Trophoblast cell (in vitro differentiated cells and primary cell): ENCODE data around the gene EIF4EBP3.

Source experiments
- DNase-seq, 2 donors: peaks; one replicate each; pipeline ENCODE4 v3.0.0-alpha.2; 2016
- H2AFZ ChIP-seq: 2 replicates; pipeline ENCODE4 v1.6.1; 2013; ENCODE audit warnings: low read length, moderate library complexity, mild to moderate bottlenecking; ENCODE audit not compliant: insufficient read depth, poor library complexity
- H2AK5ac ChIP-seq: 2 replicates; pipeline ENCODE4 v1.6.1; 2013; ENCODE audit warnings: mild to moderate bottlenecking, low read length
- H2BK120ac ChIP-seq: 2 replicates; pipeline ENCODE4 v1.6.1; 2013; ENCODE audit warnings: low read length, mild to moderate bottlenecking, moderate library complexity; ENCODE audit not compliant: insufficient read depth, poor library complexity
- H2BK12ac ChIP-seq: 2 replicates; pipeline ENCODE4 v1.6.1; 2013; ENCODE audit warnings: mild to moderate bottlenecking, low read length, moderate library complexity
- H2BK5ac ChIP-seq: 2 replicates; pipeline ENCODE4 v1.6.1; 2013; ENCODE audit warnings: low read length, low read depth, moderate library complexity, mild to moderate bottlenecking; ENCODE audit not compliant: poor library complexity
- H3K14ac ChIP-seq: 2 replicates; pipeline ENCODE4 v1.6.1; 2013; ENCODE audit warnings: mild to moderate bottlenecking, low read length
- H3K18ac ChIP-seq: 2 replicates; pipeline ENCODE4 v1.6.1; 2013; ENCODE audit warnings: mild to moderate bottlenecking, low read length
- H3K23ac ChIP-seq: 2 replicates; pipeline ENCODE4 v1.6.1; 2013; ENCODE audit warnings: low read length
- H3K27ac ChIP-seq: 2 replicates; pipeline ENCODE4 v1.5.1; 2013; ENCODE audit warnings: low read depth, mild to moderate bottlenecking, inconsistent platforms, low read length, moderate library complexity
- H3K27me3 ChIP-seq: 2 replicates; pipeline ENCODE4 v1.6.1; 2013; ENCODE audit warnings: inconsistent platforms, mild to moderate bottlenecking, low read length, moderate library complexity; ENCODE audit not compliant: insufficient read depth
- H3K36me3 ChIP-seq, 2 experiments: 1 replicate in 1 of 2; 2 replicates in 1 of 2; pipeline ENCODE4 v1.6.1; 2013; ENCODE audit warnings: low read length in 2 of 2, mild to moderate bottlenecking in 2 of 2, moderate library complexity in 1 of 2; ENCODE audit not compliant: insufficient read depth in 2 of 2, control insufficient read depth in 1 of 2
- H3K4ac ChIP-seq: 2 replicates; pipeline ENCODE4 v1.6.1; 2013; ENCODE audit warnings: low read depth, mild to moderate bottlenecking, low read length, moderate library complexity
- H3K4me1 ChIP-seq, 2 experiments: 1 replicate in 1 of 2; 2 replicates in 1 of 2; pipeline ENCODE4 v1.6.1; 2013; ENCODE audit warnings: low read length in 2 of 2, mild to moderate bottlenecking in 2 of 2, moderate library complexity in 1 of 2; ENCODE audit not compliant: insufficient read depth in 2 of 2, control insufficient read depth in 1 of 2
- H3K4me2 ChIP-seq: 2 replicates; pipeline ENCODE4 v1.6.1; 2013; ENCODE audit warnings: inconsistent platforms, mild to moderate bottlenecking, low read length, moderate library complexity
- H3K4me3 ChIP-seq: 2 replicates; pipeline ENCODE4 v1.5.1; 2013; ENCODE audit warnings: mild to moderate bottlenecking, low read depth, low read length, inconsistent platforms
- H3K79me1 ChIP-seq: one replicate; pipeline ENCODE4 v1.6.1; 2013; ENCODE audit warnings: low read length
- H3K79me2 ChIP-seq: 2 replicates; pipeline ENCODE4 v1.6.1; 2013; ENCODE audit warnings: low read length, mild to moderate bottlenecking; ENCODE audit not compliant: control insufficient read depth, insufficient read depth, poor library complexity
- H3K9ac ChIP-seq: 2 replicates; pipeline ENCODE4 v1.6.1; 2013; ENCODE audit warnings: mild to moderate bottlenecking, low read length
- H3K9me3 ChIP-seq: 2 replicates; pipeline ENCODE4 v1.6.1; 2013; ENCODE audit warnings: low read depth, mild to moderate bottlenecking, control low read depth, inconsistent platforms, low read length; ENCODE audit not compliant: insufficient read depth
- H4K12ac ChIP-seq: 2 replicates; pipeline ENCODE4 v1.6.1; 2013; ENCODE audit warnings: low read depth, mild to moderate bottlenecking, low read length, moderate library complexity
- H4K8ac ChIP-seq: 2 replicates; pipeline ENCODE4 v1.6.1; 2013; ENCODE audit warnings: low read depth, mild to moderate bottlenecking, low read length, moderate library complexity
- H4K91ac ChIP-seq: one replicate; pipeline ENCODE4 v1.6.1; 2013; ENCODE audit warnings: low read depth, mild to moderate bottlenecking, low read length, moderate library complexity
- WGBS: extraction: QIAGEN DNeasy Blood & Tissue Kit; methylation state at CpG from one replicate; pipeline ENCODE4 v1.1.7; 2013; ENCODE audit warnings: missing lambda C conversion rate; ENCODE audit not compliant: insufficient read length, insufficient coverage; ENCODE audit errors: extremely low coverage; 5-methylcytosine and 5-hydroxymethylcytosine counted together

EIF4EBP3 gene

GRCh38 chr5:140551872-140552271, 4.4 kb downstream of the EIF4EBP3 start:
- Histone ChIP-seq H4K8ac (no peak overlapping the region), H3K79me1 (peaks cover under 1% of the 10 kb centered on the region), H3K4me1 (peaks cover 9 to 17% of the 10 kb centered on the region in 2 experiments), H3K9me3 (no peaks in the 10 kb centered on the region), H3K23ac (no peak overlapping the region), H2AK5ac (no peak overlapping the region), H3K4me3 (no peak overlapping the region), H3K27ac (no peak overlapping the region), H3K14ac (no peak overlapping the region), H4K91ac (no peak overlapping the region), H3K9ac (no peak overlapping the region), H3K4me2 (no peak overlapping the region), H2BK5ac (no peak overlapping the region), H3K18ac (no peak overlapping the region), H2AFZ (no peak overlapping the region), H3K79me2 (peaks cover 2% of the 10 kb centered on the region), H2BK12ac (no peak overlapping the region), H2BK120ac (no peak overlapping the region), H3K36me3 (peaks cover 21 to 30% of the 10 kb centered on the region in 2 experiments), H3K4ac (no peak overlapping the region), H3K27me3 (no peaks in the 10 kb centered on the region), H4K12ac (no peak overlapping the region)
- no CpG with 5 or more reads among the region's 4 CpGs for WGBS
- DNase-seq: no peak

GRCh38 chr5:140553657-140554056, 6.2 kb downstream of the EIF4EBP3 start:
- Histone ChIP-seq H2BK120ac (no peak overlapping the region), H3K18ac (no peak overlapping the region), H3K27ac (no peak overlapping the region), H3K14ac (no peak overlapping the region), H3K23ac (no peak overlapping the region), H2AK5ac (no peak overlapping the region), H2BK12ac (no peak overlapping the region), H4K12ac (no peak overlapping the region), H3K79me2 (peaks cover 7% of the 10 kb centered on the region), H3K9ac (no peak overlapping the region), H3K4me2 (no peak overlapping the region), H4K91ac (no peak overlapping the region), H3K27me3 (no peaks in the 10 kb centered on the region), H3K4me1 (peaks cover 4 to 9% of the 10 kb centered on the region in 2 experiments), H3K4ac (no peak overlapping the region), H3K4me3 (no peak overlapping the region), H4K8ac (no peak overlapping the region), H2AFZ (no peak overlapping the region), H2BK5ac (no peak overlapping the region), H3K9me3 (no peaks in the 10 kb centered on the region), H3K36me3 (peaks cover 24 to 29% of the 10 kb centered on the region in 2 experiments), H3K79me1 (peaks cover 8% of the 10 kb centered on the region)
- no CpG with 5 or more reads among the region's 2 CpGs for WGBS
- DNase-seq: no peak

- Histone ChIP-seq H3K36me3 (peaks cover 19 to 22% of the 10 kb centered on the region in 2 experiments), H3K4me2 (no peak overlapping the region), H3K9me3 (no peaks in the 10 kb centered on the region), H3K27me3 (no peaks in the 10 kb centered on the region), H3K4ac (no peak overlapping the region), H2BK120ac (no peak overlapping the region), H4K91ac (no peak overlapping the region), H3K4me1 (peaks cover 4 to 9% of the 10 kb centered on the region in 2 experiments), H2BK12ac (no peak overlapping the region), H3K9ac (no peak overlapping the region), H4K8ac (no peak overlapping the region), H3K79me2 (peaks cover 7% of the 10 kb centered on the region), H3K14ac (no peak overlapping the region), H3K4me3 (no peak overlapping the region), H3K27ac (no peak overlapping the region), H3K18ac (no peak overlapping the region), H2BK5ac (no peak overlapping the region), H4K12ac (no peak overlapping the region), H2AFZ (no peak overlapping the region), H3K79me1 (peaks cover 8% of the 10 kb centered on the region), H2AK5ac (no peak overlapping the region), H3K23ac (no peak overlapping the region)
- DNase-seq: no peak
- WGBS: no CpG with 5 or more reads among the region's 2 CpGs
Observed at GRCh38 chr5:140554454-140554853, 7.0 kb downstream of the EIF4EBP3 start.

GRCh38 chr5:140555747-140556312, 8.4 kb downstream of the EIF4EBP3 start:
- Histone ChIP-seq H3K4me2 (peak overlapping the region; percentile 61), H2BK5ac (no peak overlapping the region), H3K23ac (no peak overlapping the region), H4K8ac (no peak overlapping the region), H2AFZ (no peak overlapping the region), H3K4me3 (no peak overlapping the region), H3K79me1 (peaks cover 8% of the 10 kb centered on the region), H3K4me1 (peaks cover 4 to 9% of the 10 kb centered on the region in 2 experiments), H3K18ac (no peak overlapping the region), H2AK5ac (no peak overlapping the region), H3K9me3 (no peaks in the 10 kb centered on the region), H3K9ac (no peak overlapping the region), H3K36me3 (peaks cover 14 to 15% of the 10 kb centered on the region in 2 experiments), H4K12ac (no peak overlapping the region), H2BK12ac (no peak overlapping the region), H3K14ac (no peak overlapping the region), H4K91ac (no peak overlapping the region), H3K4ac (peak overlapping the region; percentile 49), H2BK120ac (no peak overlapping the region), H3K27me3 (no peaks in the 10 kb centered on the region), H3K79me2 (peaks cover 7% of the 10 kb centered on the region), H3K27ac (no peak overlapping the region)
- DNase-seq: no peak
- no CpG with 5 or more reads among the region's 1 CpG for WGBS
